Measurements from ENCODE around the gene OVCH1.

OVCH1 gene

DNA sequence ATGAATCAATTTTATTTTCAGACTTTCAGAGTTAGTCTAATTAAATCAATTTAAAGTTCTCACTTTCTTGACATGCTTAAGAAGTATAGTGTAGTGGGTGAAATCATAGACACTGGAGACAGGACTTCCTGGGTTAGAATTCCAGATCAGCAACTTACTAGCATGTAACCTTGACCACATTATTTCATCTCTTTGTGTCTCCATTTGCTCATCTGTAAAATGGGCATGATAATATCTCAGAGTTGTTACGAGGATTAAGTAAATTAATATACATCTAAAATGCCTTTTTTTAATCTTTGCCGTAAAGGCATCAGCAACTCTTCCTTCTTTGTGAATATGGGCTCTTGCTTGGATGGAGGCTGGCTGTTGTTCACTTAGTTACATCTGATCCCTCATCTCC lies 115.2 kb downstream of the OVCH1 start:
- DNase-seq (ENCODE audit: low read depth in 1 of 2, low spot score in 1 of 2): no peak

GRCh38 chr12:29380536-29381523 lies 116.7 kb downstream of the OVCH1 start, which contains the start of gene ERGIC2:
TSS of gene ERGIC2 (minus strand) at chr12:29381172. CDS start at chr12:29371633, 9,539 bp downstream.
- Histone ChIP-seq H3K4me3 (replicated peaks; ENCODE audit: insufficient read depth, low read length) (peak within 1 kb of the TSS; percentile 87), H3K27me3 (ENCODE audit: insufficient read depth, poor library complexity, severe bottlenecking) (no peaks in the 10 kb centered on the region), H3K27ac (replicated peaks) (peak within 1 kb of the TSS; percentile 94)
- TF ChIP-seq POLR2AphosphoS5 (IDR thresholded peaks at IDR 0.05; ENCODE audit: low read depth): no peak
- TF ChIP-seq, protein P1, sequence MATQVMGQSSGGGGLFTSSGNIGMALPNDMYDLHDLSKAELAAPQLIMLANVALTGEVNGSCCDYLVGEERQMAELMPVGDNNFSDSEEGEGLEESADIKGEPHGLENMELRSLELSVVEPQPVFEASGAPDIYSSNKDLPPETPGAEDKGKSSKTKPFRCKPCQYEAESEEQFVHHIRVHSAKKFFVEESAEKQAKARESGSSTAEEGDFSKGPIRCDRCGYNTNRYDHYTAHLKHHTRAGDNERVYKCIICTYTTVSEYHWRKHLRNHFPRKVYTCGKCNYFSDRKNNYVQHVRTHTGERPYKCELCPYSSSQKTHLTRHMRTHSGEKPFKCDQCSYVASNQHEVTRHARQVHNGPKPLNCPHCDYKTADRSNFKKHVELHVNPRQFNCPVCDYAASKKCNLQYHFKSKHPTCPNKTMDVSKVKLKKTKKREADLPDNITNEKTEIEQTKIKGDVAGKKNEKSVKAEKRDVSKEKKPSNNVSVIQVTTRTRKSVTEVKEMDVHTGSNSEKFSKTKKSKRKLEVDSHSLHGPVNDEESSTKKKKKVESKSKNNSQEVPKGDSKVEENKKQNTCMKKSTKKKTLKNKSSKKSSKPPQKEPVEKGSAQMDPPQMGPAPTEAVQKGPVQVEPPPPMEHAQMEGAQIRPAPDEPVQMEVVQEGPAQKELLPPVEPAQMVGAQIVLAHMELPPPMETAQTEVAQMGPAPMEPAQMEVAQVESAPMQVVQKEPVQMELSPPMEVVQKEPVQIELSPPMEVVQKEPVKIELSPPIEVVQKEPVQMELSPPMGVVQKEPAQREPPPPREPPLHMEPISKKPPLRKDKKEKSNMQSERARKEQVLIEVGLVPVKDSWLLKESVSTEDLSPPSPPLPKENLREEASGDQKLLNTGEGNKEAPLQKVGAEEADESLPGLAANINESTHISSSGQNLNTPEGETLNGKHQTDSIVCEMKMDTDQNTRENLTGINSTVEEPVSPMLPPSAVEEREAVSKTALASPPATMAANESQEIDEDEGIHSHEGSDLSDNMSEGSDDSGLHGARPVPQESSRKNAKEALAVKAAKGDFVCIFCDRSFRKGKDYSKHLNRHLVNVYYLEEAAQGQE (IDR thresholded peaks at IDR 0.05; ENCODE audit: insufficient replicate concordance, low read depth): peak; percentile 35
- TF ChIP-seq, protein P2, sequence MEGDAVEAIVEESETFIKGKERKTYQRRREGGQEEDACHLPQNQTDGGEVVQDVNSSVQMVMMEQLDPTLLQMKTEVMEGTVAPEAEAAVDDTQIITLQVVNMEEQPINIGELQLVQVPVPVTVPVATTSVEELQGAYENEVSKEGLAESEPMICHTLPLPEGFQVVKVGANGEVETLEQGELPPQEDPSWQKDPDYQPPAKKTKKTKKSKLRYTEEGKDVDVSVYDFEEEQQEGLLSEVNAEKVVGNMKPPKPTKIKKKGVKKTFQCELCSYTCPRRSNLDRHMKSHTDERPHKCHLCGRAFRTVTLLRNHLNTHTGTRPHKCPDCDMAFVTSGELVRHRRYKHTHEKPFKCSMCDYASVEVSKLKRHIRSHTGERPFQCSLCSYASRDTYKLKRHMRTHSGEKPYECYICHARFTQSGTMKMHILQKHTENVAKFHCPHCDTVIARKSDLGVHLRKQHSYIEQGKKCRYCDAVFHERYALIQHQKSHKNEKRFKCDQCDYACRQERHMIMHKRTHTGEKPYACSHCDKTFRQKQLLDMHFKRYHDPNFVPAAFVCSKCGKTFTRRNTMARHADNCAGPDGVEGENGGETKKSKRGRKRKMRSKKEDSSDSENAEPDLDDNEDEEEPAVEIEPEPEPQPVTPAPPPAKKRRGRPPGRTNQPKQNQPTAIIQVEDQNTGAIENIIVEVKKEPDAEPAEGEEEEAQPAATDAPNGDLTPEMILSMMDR (IDR thresholded peaks at IDR 0.05; ENCODE audit: insufficient read depth, low read length): no peak
- DNase-seq (ENCODE audit: low read depth in 1 of 2, low spot score in 1 of 2): peak; percentile 96 to 97

More for the DNA sequence above, 115.2 kb downstream of the OVCH1 start:
- Histone ChIP-seq H3K27me3 (ENCODE audit: insufficient read depth, poor library complexity, severe bottlenecking) (no peaks in the 10 kb centered on the region), H3K4me3 (replicated peaks; ENCODE audit: insufficient read depth, low read length) (no peak overlapping the region), H3K27ac (replicated peaks) (no peak overlapping the region)
- no peak for TF ChIP-seq GABPA (IDR thresholded peaks at IDR 0.05; ENCODE audit: low read depth)
- TF ChIP-seq, protein P1 (IDR thresholded peaks at IDR 0.05; ENCODE audit: insufficient replicate concordance, low read depth): no peak
- TF ChIP-seq, protein P2 (IDR thresholded peaks at IDR 0.05; ENCODE audit: insufficient read depth, low read length): no peak
- no peak for TF ChIP-seq SPI1 (IDR thresholded peaks at IDR 0.05; ENCODE audit: borderline replicate concordance, low read depth)
- no peak for TF ChIP-seq POLR2AphosphoS5 (IDR thresholded peaks at IDR 0.05; ENCODE audit: low read depth)

Measured in HL-60 (cell line).